H9 (cell line): Measurements from ENCODE around the gene CDC6. TPM values are rescaled to one million over a fixed set of nuclear protein-coding genes. Genes with fewer than 3 reads are reported as not detected.

Experiments used
- DNase-seq: peaks from one replicate; pipeline ENCODE4 v3.0.0-alpha.2; 2017
- H2AFZ ChIP-seq: one replicate; pipeline ENCODE4 v1.6.1; 2013; ENCODE audit warnings: mild to moderate bottlenecking, low read length, control low read depth, moderate library complexity
- H2AK5ac ChIP-seq: 2 replicates; pipeline ENCODE4 v1.6.1; 2013; ENCODE audit warnings: low read length, control low read depth, mixed read lengths; ENCODE audit not compliant: insufficient read length
- H2BK120ac ChIP-seq: one replicate; pipeline ENCODE4 v1.6.1; 2013; ENCODE audit warnings: low read depth, mild to moderate bottlenecking, low read length, control low read depth, inconsistent platforms; ENCODE audit not compliant: poor library complexity, severe bottlenecking
- H2BK12ac ChIP-seq: 2 replicates; pipeline ENCODE4 v1.6.1; 2013; ENCODE audit warnings: low read length, control low read depth, mixed read lengths, low read depth; ENCODE audit not compliant: insufficient read length
- H2BK15ac ChIP-seq: 2 replicates; pipeline ENCODE4 v1.6.1; 2013; ENCODE audit warnings: low read depth, low read length, control low read depth
- H2BK20ac ChIP-seq: one replicate; pipeline ENCODE4 v1.6.1; 2013; ENCODE audit warnings: low read depth, mild to moderate bottlenecking, low read length, control low read depth, inconsistent platforms; ENCODE audit not compliant: poor library complexity, severe bottlenecking
- H2BK5ac ChIP-seq: 2 replicates; pipeline ENCODE4 v1.6.1; 2013; ENCODE audit warnings: low read length, control low read depth, mixed read lengths; ENCODE audit not compliant: insufficient read length
- H3K14ac ChIP-seq: 2 replicates; pipeline ENCODE4 v1.6.1; 2013; ENCODE audit warnings: low read length, control low read depth; ENCODE audit not compliant: insufficient read depth
- H3K18ac ChIP-seq: 2 replicates; pipeline ENCODE4 v1.6.1; 2013; ENCODE audit warnings: low read depth, mild to moderate bottlenecking, mixed read lengths, low read length, control low read depth; ENCODE audit not compliant: insufficient read length
- H3K23ac ChIP-seq: 2 replicates; pipeline ENCODE4 v1.6.1; 2013; ENCODE audit warnings: low read length, control low read depth, mixed read lengths, low read depth; ENCODE audit not compliant: insufficient read length
- H3K23me2 ChIP-seq: 2 replicates; pipeline ENCODE4 v1.6.1; 2013; ENCODE audit warnings: low read depth, mild to moderate bottlenecking, mixed read lengths, low read length, control low read depth; ENCODE audit not compliant: insufficient read length, poor library complexity, severe bottlenecking
- H3K27ac ChIP-seq: 2 replicates; pipeline ENCODE4 v1.5.1; 2013; ENCODE audit warnings: low read length, control low read depth, mixed read lengths, low read depth; ENCODE audit not compliant: insufficient read length
- H3K27me3 ChIP-seq: 2 replicates; pipeline ENCODE4 v1.6.1; 2013; ENCODE audit warnings: low read length, control low read depth, inconsistent platforms; ENCODE audit not compliant: insufficient read depth
- H3K4ac ChIP-seq: 2 replicates; pipeline ENCODE4 v1.6.1; 2013; ENCODE audit warnings: low read depth, mild to moderate bottlenecking, control low read depth, inconsistent platforms, low read length, moderate library complexity
- H3K4me1 ChIP-seq: 2 replicates; pipeline ENCODE4 v1.6.1; 2013; ENCODE audit warnings: low read length, control low read depth, inconsistent platforms; ENCODE audit not compliant: insufficient read depth
- H3K4me2 ChIP-seq: 2 replicates; pipeline ENCODE4 v1.6.1; 2013; ENCODE audit warnings: low read length, control low read depth, mixed read lengths; ENCODE audit not compliant: insufficient read length, insufficient read depth
- H3K56ac ChIP-seq: 2 replicates; pipeline ENCODE4 v1.6.1; 2013; ENCODE audit warnings: low read depth, mild to moderate bottlenecking, mixed read lengths, low read length, control low read depth; ENCODE audit not compliant: insufficient read length
- H3K79me1 ChIP-seq: 2 replicates; pipeline ENCODE4 v1.6.1; 2013; ENCODE audit warnings: low read depth, mild to moderate bottlenecking, moderate library complexity, low read length, control low read depth, inconsistent platforms; ENCODE audit not compliant: insufficient read depth, poor library complexity, severe bottlenecking
- H3K79me2 ChIP-seq: 2 replicates; pipeline ENCODE4 v1.6.1; 2013; ENCODE audit warnings: low read length, control low read depth, inconsistent platforms; ENCODE audit not compliant: insufficient read depth
- H3K9ac ChIP-seq: 2 replicates; pipeline ENCODE4 v1.6.1; 2013; ENCODE audit warnings: low read length, control low read depth, mixed read lengths; ENCODE audit not compliant: insufficient read length; ENCODE audit errors: extremely low read depth
- H3K9me3 ChIP-seq: one replicate; pipeline ENCODE4 v1.6.1; 2013; ENCODE audit warnings: low read depth, low read length, inconsistent platforms; ENCODE audit not compliant: control insufficient read depth
- H3T11ph ChIP-seq: one replicate; pipeline ENCODE4 v1.6.1; 2013; ENCODE audit warnings: mild to moderate bottlenecking, low read length, control low read depth, inconsistent platforms
- H4K20me1 ChIP-seq: one replicate; pipeline ENCODE4 v1.6.1; 2013; ENCODE audit not compliant: control insufficient read depth, insufficient read length, insufficient read depth
- H4K5ac ChIP-seq: 2 replicates; pipeline ENCODE4 v1.6.1; 2013; ENCODE audit warnings: low read depth, mild to moderate bottlenecking, mixed read lengths, low read length, control low read depth; ENCODE audit not compliant: insufficient read length
- H4K8ac ChIP-seq: replicated peaks from 2 replicates; pipeline ENCODE4 v1.6.1; 2013; ENCODE audit warnings: low read length, control low read depth, mixed read lengths, low read depth; ENCODE audit not compliant: insufficient read length
- H4K91ac ChIP-seq: 2 replicates; pipeline ENCODE4 v1.6.1; 2013; ENCODE audit warnings: low read depth, mild to moderate bottlenecking, moderate library complexity, mixed read lengths, low read length, control low read depth; ENCODE audit not compliant: insufficient read length
- H3K27ac Mint-ChIP-seq, 3 experiments: 2 replicates in 2 of 3; 3 replicates in 1 of 3; pipeline ENCODE4 v1.8.0; 2020 to 2021; ENCODE audit warnings: mixed read lengths in 3 of 3, mild to moderate bottlenecking in 1 of 3, moderate library complexity in 1 of 3
- H3K27me3 Mint-ChIP-seq: 2 replicates; pipeline ENCODE4 v1.8.0; 2021; ENCODE audit warnings: low read depth, mild to moderate bottlenecking, moderate library complexity, mixed read lengths
- H3K36me3 Mint-ChIP-seq, 3 experiments: 2 replicates in 2 of 3; 3 replicates in 1 of 3; pipeline ENCODE4 v1.8.0; 2020 to 2021; ENCODE audit warnings: low read depth in 3 of 3, mixed read lengths in 3 of 3; ENCODE audit not compliant: insufficient read depth in 1 of 3
- H3K4me1 Mint-ChIP-seq, 2 experiments: 2 replicates each; pipeline ENCODE4 v1.8.0; 2020; ENCODE audit warnings: mixed read lengths in 2 of 2
- H3K4me3 Mint-ChIP-seq, 2 experiments: 2 replicates in 1 of 2; 3 replicates in 1 of 2; pipeline ENCODE4 v1.8.0; 2020 to 2021; ENCODE audit warnings: mild to moderate bottlenecking in 2 of 2, mixed read lengths in 2 of 2, moderate library complexity in 1 of 2
- H3K9me3 Mint-ChIP-seq, 2 experiments: 2 replicates in 1 of 2; 3 replicates in 1 of 2; pipeline ENCODE4 v1.8.0; 2020; ENCODE audit warnings: mild to moderate bottlenecking in 2 of 2, mixed read lengths in 2 of 2, moderate library complexity in 1 of 2
- CTCF ChIP-seq: fragments of 200-600 bp; sonication (generic); conservative IDR thresholded peaks from 3 replicates; pipeline ENCODE4 v1.8.0; 2021; ENCODE audit warnings: antibody characterized with exemption, mild to moderate bottlenecking
- WGBS: extraction: QIAGEN DNeasy Blood & Tissue Kit; methylation state at CpG from one replicate; pipeline ENCODE4 v1.1.7; 2013; ENCODE audit warnings: missing lambda C conversion rate, low lambda C conversion rate, mixed read lengths; ENCODE audit not compliant: insufficient read length; ENCODE audit errors: extremely low coverage; 5-methylcytosine and 5-hydroxymethylcytosine counted together
- total RNA-seq: library from RNA; stranded (reverse); gene quantifications from 2 replicates; pipeline ENCODE4 v1.2.1, GENCODE V29; 2021

CDC6 gene
- total RNA-seq, 1 experiment from 2014 or later, result 131 TPM

GRCh38 chr17:40349477-40349894, 61.8 kb downstream of the CDC6 start:
- Mint-ChIP-seq H3K4me3 (no peak overlapping the region; a peak in 1 of 5 replicates), H3K9me3 (no peaks in the 10 kb centered on the region), H3K27me3 (peaks cover 74% of the 10 kb centered on the region), H3K27ac (no peak overlapping the region), H3K36me3 (peaks cover 20 to 29% (median 28%) of the 10 kb centered on the region in 3 experiments), H3K4me1 (peaks cover 66 to 71% of the 10 kb centered on the region in 2 experiments)
- no peaks in the 10 kb centered on the region for H3K79me1 ChIP-seq
- H3K4me1 ChIP-seq, result peaks cover 11% of the 10 kb centered on the region; the same call in 1 of the 2 replicates
- no peak overlapping the region for H3K9ac ChIP-seq
- H3K27me3 ChIP-seq, result peaks cover under 1% of the 10 kb centered on the region; the same call in 1 of the 2 replicates
- no peak overlapping the region for H2BK12ac ChIP-seq
- no peak overlapping the region for H3T11ph ChIP-seq
- no peak overlapping the region for H2AFZ ChIP-seq
- H4K20me1 ChIP-seq, result no peaks in the 10 kb centered on the region
- H3K14ac ChIP-seq, result no peak overlapping the region
- H3K27ac ChIP-seq, result no peak overlapping the region
- no peak overlapping the region for H3K18ac ChIP-seq
- no peak overlapping the region for H2BK120ac ChIP-seq
- H3K4ac ChIP-seq, result no peak overlapping the region
- no peak overlapping the region for H4K5ac ChIP-seq
- WGBS, result no CpG with 5 or more reads among the region's 10 CpGs
- no peak overlapping the region for H4K91ac ChIP-seq
- H4K8ac ChIP-seq, result no peak overlapping the region
- H2BK20ac ChIP-seq, result no peak overlapping the region
- no peak overlapping the region for H3K4me2 ChIP-seq
- H3K9me3 ChIP-seq, result no peaks in the 10 kb centered on the region
- H3K23me2 ChIP-seq, result peaks cover 11% of the 10 kb centered on the region
- H2BK5ac ChIP-seq, result no peak overlapping the region
- no peak overlapping the region for H3K56ac ChIP-seq
- no peak overlapping the region for H3K23ac ChIP-seq
- TF ChIP-seq CTCF, result no peak
- H3K79me2 ChIP-seq, result no peaks in the 10 kb centered on the region
- no peak overlapping the region for H2BK15ac ChIP-seq
- H2AK5ac ChIP-seq, result no peak overlapping the region
- no peak for DNase-seq
